Activated CD8-positive, alpha-beta T cell treated with anti-CD3 and anti-CD28 coated beads, Interleukin-2, amount 10 ng/mL, durations not matched to agents 7 days and 5 days (primary cell): ENCODE data around the gene IQCM. TPM values are rescaled to one million over a fixed set of nuclear protein-coding genes. Genes with fewer than 3 reads are reported as not detected.
"Not testable (repeated sequence)": the region's sequence is repeated elsewhere in the genome, so short reads cannot be mapped to it uniquely, and the experiment has no call there.

Experiments used
- ATAC-seq: fragments of 150-1000 bp; cut with Tn5 transposase; one replicate; pipeline ENCODE4 v1.10.0; 2021; ENCODE audit warnings: moderate library complexity
- CTCF ChIA-PET: fragments of 350-600 bp; sonication (Branson Sonifier 250); formaldehyde crosslinking; loops from one replicate; lab custom pipeline; 2021; ENCODE audit warnings: antibody characterized with exemption; lab: Charles Lee
- POLR2A ChIA-PET: fragments of 350-600 bp; sonication (Branson Sonifier 250); formaldehyde crosslinking; loops from one replicate; lab custom pipeline; 2021; ENCODE audit warnings: antibody characterized with exemption; lab: Charles Lee
- DNase-seq: peaks from one replicate; pipeline ENCODE4 v3.0.0-alpha.2; 2020
- H3K27ac Mint-ChIP-seq: one replicate; pipeline ENCODE4 v1.8.0; 2021; ENCODE audit warnings: mild to moderate bottlenecking, mixed read lengths
- H3K27me3 Mint-ChIP-seq: one replicate; pipeline ENCODE4 v1.8.0; 2021; ENCODE audit warnings: low read depth, mixed read lengths
- H3K36me3 Mint-ChIP-seq: one replicate; pipeline ENCODE4 v1.8.0; 2021; ENCODE audit warnings: low read depth, mixed read lengths
- H3K4me1 Mint-ChIP-seq: one replicate; pipeline ENCODE4 v1.8.0; 2021; ENCODE audit warnings: low read depth, mixed read lengths
- H3K4me3 Mint-ChIP-seq: one replicate; pipeline ENCODE4 v1.8.0; 2021; ENCODE audit warnings: mild to moderate bottlenecking, mixed read lengths
- H3K9me3 Mint-ChIP-seq: one replicate; pipeline ENCODE4 v1.8.0; 2022; ENCODE audit warnings: mixed read lengths; ENCODE audit not compliant: insufficient read depth
- total RNA-seq, 2 experiments: library from RNA; stranded (reverse); gene quantifications; one replicate each; pipeline ENCODE4 v1.2.3, GENCODE V29; 2021

Gene IQCM
- total RNA-seq, 2 experiments from 2014 or later: not detected

- DNase-seq (no peak), ATAC-seq (no peak)
- POLR2A ChIA-PET: no interaction called here
- no peaks in the 10 kb centered on the region for H3K27me3 Mint-ChIP-seq
- CTCF ChIA-PET: no interaction called here
- no peak overlapping the region for H3K4me3 Mint-ChIP-seq
- no peak overlapping the region for H3K27ac Mint-ChIP-seq
- H3K9me3 Mint-ChIP-seq: no peaks in the 10 kb centered on the region
- H3K36me3 Mint-ChIP-seq: no peaks in the 10 kb centered on the region
- no peaks in the 10 kb centered on the region for H3K4me1 Mint-ChIP-seq
Measured at GRCh38 chr4:149489321-149489720, 326.3 kb downstream of the IQCM start.

GRCh38 chr4:149486861-149487260 is 328.8 kb downstream of the IQCM start:
- no peak overlapping the region for H3K4me3 Mint-ChIP-seq
- no peaks in the 10 kb centered on the region for H3K27me3 Mint-ChIP-seq
- DNase-seq: no peak
- H3K36me3 Mint-ChIP-seq: no peaks in the 10 kb centered on the region
- ChIA-PET CTCF (no interaction called here), POLR2A (no interaction called here)
- no peaks in the 10 kb centered on the region for H3K9me3 Mint-ChIP-seq
- H3K4me1 Mint-ChIP-seq: no peaks in the 10 kb centered on the region
- no peak for ATAC-seq
- H3K27ac Mint-ChIP-seq: no peak overlapping the region

- POLR2A ChIA-PET: not testable (repeated sequence)
Measured at GRCh38 chr4:149468669-149469068, 347.0 kb downstream of the IQCM start.

GRCh38 chr4:149466446-149466845 is 349.2 kb downstream of the IQCM start:
- Mint-ChIP-seq H3K27ac (no peak overlapping the region), H3K4me1 (no peaks in the 10 kb centered on the region), H3K36me3 (no peaks in the 10 kb centered on the region), H3K27me3 (no peaks in the 10 kb centered on the region), H3K4me3 (no peak overlapping the region), H3K9me3 (peaks cover 10% of the 10 kb centered on the region)
- no peak for DNase-seq
- no peak for ATAC-seq
- ChIA-PET CTCF (no interaction called here), POLR2A (no interaction called here)

More at GRCh38 chr4:149468669-149469068, 347.0 kb downstream of the IQCM start:
- H3K36me3 Mint-ChIP-seq, ATAC-seq, H3K4me3 Mint-ChIP-seq, CTCF ChIA-PET, DNase-seq, H3K27me3 Mint-ChIP-seq, H3K4me1 Mint-ChIP-seq, H3K27ac Mint-ChIP-seq: not testable (repeated sequence)
- peaks cover 10% of the 10 kb centered on the region for H3K9me3 Mint-ChIP-seq

GRCh38 chr4:149465955-149466354 is 349.7 kb downstream of the IQCM start:
- CTCF ChIA-PET: no interaction called here
- Mint-ChIP-seq H3K36me3 (no peaks in the 10 kb centered on the region), H3K27ac (no peak overlapping the region), H3K4me1 (no peaks in the 10 kb centered on the region), H3K27me3 (no peaks in the 10 kb centered on the region), H3K4me3 (no peak overlapping the region), H3K9me3 (peaks cover 10% of the 10 kb centered on the region)
- POLR2A ChIA-PET: no interaction called here
- ATAC-seq (no peak), DNase-seq (no peak)

- no peaks in the 10 kb centered on the region for H3K36me3 Mint-ChIP-seq
- no peaks in the 10 kb centered on the region for H3K27me3 Mint-ChIP-seq
- H3K27ac Mint-ChIP-seq: no peak overlapping the region
- POLR2A ChIA-PET: no interaction called here
- ATAC-seq (no peak), DNase-seq (no peak)
- no peak overlapping the region for H3K4me3 Mint-ChIP-seq
- H3K9me3 Mint-ChIP-seq: no peaks in the 10 kb centered on the region
- CTCF ChIA-PET: no interaction called here
- H3K4me1 Mint-ChIP-seq: no peaks in the 10 kb centered on the region
Measured at GRCh38 chr4:149443537-149443936, 372.1 kb downstream of the IQCM start.

GRCh38 chr4:149441338-149441737 is 374.3 kb downstream of the IQCM start:
- Mint-ChIP-seq H3K4me1 (no peaks in the 10 kb centered on the region), H3K27ac (no peak overlapping the region), H3K27me3 (no peaks in the 10 kb centered on the region), H3K36me3 (no peaks in the 10 kb centered on the region), H3K4me3 (no peak overlapping the region), H3K9me3 (no peaks in the 10 kb centered on the region)
- DNase-seq (no peak), ATAC-seq (no peak)
- CTCF ChIA-PET: no interaction called here
- POLR2A ChIA-PET: no interaction called here

GRCh38 chr4:149426461-149426860 is 389.2 kb downstream of the IQCM start:
- POLR2A ChIA-PET: no interaction called here
- DNase-seq (no peak), ATAC-seq (no peak)
- H3K36me3 Mint-ChIP-seq: no peaks in the 10 kb centered on the region
- CTCF ChIA-PET: no interaction called here
- H3K27ac Mint-ChIP-seq: no peak overlapping the region
- H3K4me3 Mint-ChIP-seq: no peak overlapping the region
- no peaks in the 10 kb centered on the region for H3K9me3 Mint-ChIP-seq
- H3K27me3 Mint-ChIP-seq: no peaks in the 10 kb centered on the region
- no peaks in the 10 kb centered on the region for H3K4me1 Mint-ChIP-seq

- Mint-ChIP-seq H3K27me3 (no peaks in the 10 kb centered on the region), H3K9me3 (no peaks in the 10 kb centered on the region), H3K27ac (no peak overlapping the region), H3K4me1 (no peaks in the 10 kb centered on the region), H3K4me3 (no peak overlapping the region), H3K36me3 (no peaks in the 10 kb centered on the region)
- DNase-seq (no peak), ATAC-seq (no peak)
- ChIA-PET CTCF (no interaction called here), POLR2A (no interaction called here)
Measured at GRCh38 chr4:149409555-149409962, 406.1 kb downstream of the IQCM start.

GRCh38 chr4:149409146-149409545 is 406.5 kb downstream of the IQCM start:
- no peaks in the 10 kb centered on the region for H3K36me3 Mint-ChIP-seq
- ChIA-PET CTCF (no interaction called here), POLR2A (no interaction called here)
- ATAC-seq (no peak), DNase-seq (no peak)
- H3K27me3 Mint-ChIP-seq: no peaks in the 10 kb centered on the region
- H3K4me3 Mint-ChIP-seq: no peak overlapping the region
- H3K9me3 Mint-ChIP-seq: no peaks in the 10 kb centered on the region
- H3K27ac Mint-ChIP-seq: no peak overlapping the region
- no peaks in the 10 kb centered on the region for H3K4me1 Mint-ChIP-seq

GRCh38 chr4:149404143-149404542 is 411.5 kb downstream of the IQCM start:
- Mint-ChIP-seq H3K4me1 (no peaks in the 10 kb centered on the region), H3K36me3 (no peaks in the 10 kb centered on the region), H3K4me3 (no peak overlapping the region), H3K27me3 (no peaks in the 10 kb centered on the region), H3K27ac (no peak overlapping the region), H3K9me3 (no peaks in the 10 kb centered on the region)
- CTCF ChIA-PET: no interaction called here
- no peak for ATAC-seq
- DNase-seq: no peak
- POLR2A ChIA-PET: no interaction called here

GRCh38 chr4:149403081-149403480 is 412.6 kb downstream of the IQCM start:
- ATAC-seq (no peak), DNase-seq (no peak)
- ChIA-PET CTCF (no interaction called here), POLR2A (no interaction called here)
- H3K4me1 Mint-ChIP-seq: no peaks in the 10 kb centered on the region
- H3K9me3 Mint-ChIP-seq: no peaks in the 10 kb centered on the region
- H3K27ac Mint-ChIP-seq: no peak overlapping the region
- no peak overlapping the region for H3K4me3 Mint-ChIP-seq
- no peaks in the 10 kb centered on the region for H3K27me3 Mint-ChIP-seq
- no peaks in the 10 kb centered on the region for H3K36me3 Mint-ChIP-seq

- H3K4me3 Mint-ChIP-seq: no peak overlapping the region
- H3K9me3 Mint-ChIP-seq: no peaks in the 10 kb centered on the region
- no peaks in the 10 kb centered on the region for H3K4me1 Mint-ChIP-seq
- ChIA-PET POLR2A (no interaction called here), CTCF (no interaction called here)
- H3K27me3 Mint-ChIP-seq: no peaks in the 10 kb centered on the region
- H3K36me3 Mint-ChIP-seq: no peaks in the 10 kb centered on the region
- ATAC-seq: no peak
- DNase-seq: no peak
- no peak overlapping the region for H3K27ac Mint-ChIP-seq
Measured at GRCh38 chr4:149398993-149399392, 416.6 kb downstream of the IQCM start.
